NCI-H226 (cell line): ENCODE data around the gene ZNF544.

Source experiments
- DNase-seq: peaks from one replicate; pipeline ENCODE4 v3.0.0-alpha.2; 2015

The ZNF544 gene

DNA sequence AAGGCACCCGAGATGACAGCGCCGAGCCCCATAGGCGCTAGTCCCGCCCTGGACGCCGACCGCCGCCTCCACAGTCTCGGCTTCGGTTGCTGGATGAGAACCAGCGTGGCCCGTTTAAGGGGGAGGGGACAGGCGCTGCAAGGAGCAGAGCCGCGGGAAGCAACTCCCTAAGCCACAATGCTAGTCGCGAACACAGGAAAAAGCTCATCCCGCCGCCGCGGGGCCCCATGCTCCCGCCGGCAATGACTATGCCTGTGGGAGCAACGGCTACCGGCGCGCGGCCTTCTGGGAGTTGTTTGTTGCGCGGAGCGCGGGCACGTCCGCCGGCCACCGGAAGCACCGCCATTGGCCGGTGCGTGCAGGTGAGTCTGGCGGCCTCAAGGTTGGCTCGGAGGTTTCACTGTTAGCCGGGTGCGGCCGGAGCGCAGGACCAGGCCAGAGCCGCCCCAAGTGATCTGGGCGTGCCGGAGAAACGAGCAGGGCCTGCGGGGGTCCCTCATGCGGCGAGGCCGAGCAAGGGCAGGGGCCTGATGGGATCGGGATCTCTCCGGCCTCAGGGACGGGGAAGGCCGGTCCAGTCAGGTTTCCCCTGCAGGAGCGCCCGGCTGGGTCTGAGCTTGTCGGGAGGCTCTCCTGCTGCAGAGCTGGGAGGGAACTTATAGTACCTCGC, at the start of gene ZNF544:
TSS of gene ZNF544 (plus strand) at position 330 of the 670 bp plus-strand sequence. CDS start 15,110 bp downstream, outside the sequence.
- peak; percentile 84 for DNase-seq

- DNase-seq = peak; percentile 64
Observed at GRCh38 chr19:58181902-58182576, 46.7 kb upstream of the ZNF544 start.

- DNase-seq = peak; percentile 92
Observed at GRCh38 chr19:58182577-58182988, 46.1 kb upstream of the ZNF544 start.

DNA sequence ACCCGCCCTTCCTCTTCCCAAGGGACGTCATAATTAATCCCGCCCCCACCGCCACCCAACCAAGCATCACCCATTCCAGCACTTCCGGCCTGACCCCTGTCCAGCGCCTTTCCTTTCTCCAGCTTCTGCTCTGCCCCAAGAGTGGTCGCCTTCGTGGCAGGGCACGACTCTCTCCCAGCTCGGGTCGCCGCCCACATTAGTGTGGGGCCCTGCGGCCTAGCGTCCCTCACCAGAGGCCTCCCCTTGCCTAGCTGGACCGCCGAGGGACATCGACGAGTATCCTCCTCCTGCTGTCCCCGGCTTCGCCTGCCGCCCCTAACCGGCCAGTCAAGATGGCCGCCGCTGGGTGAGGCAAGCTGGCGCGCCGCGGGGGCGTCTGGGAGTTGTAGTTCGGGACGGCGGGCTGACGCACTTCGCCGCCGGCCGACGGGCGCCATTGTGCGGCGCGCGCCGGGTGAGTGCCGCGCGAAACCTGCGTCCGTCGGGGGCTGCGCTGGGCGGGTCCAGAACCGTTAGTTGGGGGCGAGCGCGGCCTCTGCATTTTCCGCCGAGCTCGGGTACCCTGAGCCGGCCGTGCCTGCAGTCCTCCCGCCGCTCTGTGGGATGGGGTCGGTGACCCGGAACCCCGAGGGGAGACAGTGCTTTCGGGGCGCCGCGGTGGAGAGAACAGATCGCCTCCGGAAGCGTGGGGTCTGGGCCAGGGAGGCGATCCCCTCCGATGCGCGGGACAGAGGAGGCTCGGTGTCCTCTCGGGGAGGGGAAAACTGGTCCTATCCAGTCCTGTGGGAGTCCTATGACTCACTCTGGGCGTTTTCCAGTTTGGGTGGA, 45.5 kb upstream of the ZNF544 start, which contains the start of gene ZNF274:
TSS of gene ZNF274 (plus strand) at position 73 of the 828 bp plus-strand sequence. CDS start 905 bp downstream, outside the sequence.
- DNase-seq = peak; percentile 97

DNA sequence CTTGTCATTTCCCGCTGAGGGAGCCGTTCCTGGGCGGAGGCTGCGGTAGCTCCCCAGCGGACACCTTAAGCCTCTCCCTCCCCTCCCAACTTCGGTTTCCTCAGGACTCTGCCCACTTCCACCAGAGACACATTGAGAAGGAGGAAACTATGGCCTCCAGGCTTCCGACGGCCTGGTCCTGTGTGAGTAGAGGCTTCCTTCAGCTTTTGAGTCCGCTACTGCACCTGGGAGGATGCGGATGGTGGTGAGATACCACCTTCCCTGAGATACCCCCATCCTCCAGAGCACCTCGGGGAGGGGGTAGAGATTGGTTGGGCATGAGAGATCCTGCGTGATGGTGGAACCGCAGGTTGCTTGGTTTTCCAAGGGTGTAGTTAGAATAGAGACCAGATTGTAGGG, 44.9 kb upstream of the ZNF544 start:
- no peak for DNase-seq

DNA sequence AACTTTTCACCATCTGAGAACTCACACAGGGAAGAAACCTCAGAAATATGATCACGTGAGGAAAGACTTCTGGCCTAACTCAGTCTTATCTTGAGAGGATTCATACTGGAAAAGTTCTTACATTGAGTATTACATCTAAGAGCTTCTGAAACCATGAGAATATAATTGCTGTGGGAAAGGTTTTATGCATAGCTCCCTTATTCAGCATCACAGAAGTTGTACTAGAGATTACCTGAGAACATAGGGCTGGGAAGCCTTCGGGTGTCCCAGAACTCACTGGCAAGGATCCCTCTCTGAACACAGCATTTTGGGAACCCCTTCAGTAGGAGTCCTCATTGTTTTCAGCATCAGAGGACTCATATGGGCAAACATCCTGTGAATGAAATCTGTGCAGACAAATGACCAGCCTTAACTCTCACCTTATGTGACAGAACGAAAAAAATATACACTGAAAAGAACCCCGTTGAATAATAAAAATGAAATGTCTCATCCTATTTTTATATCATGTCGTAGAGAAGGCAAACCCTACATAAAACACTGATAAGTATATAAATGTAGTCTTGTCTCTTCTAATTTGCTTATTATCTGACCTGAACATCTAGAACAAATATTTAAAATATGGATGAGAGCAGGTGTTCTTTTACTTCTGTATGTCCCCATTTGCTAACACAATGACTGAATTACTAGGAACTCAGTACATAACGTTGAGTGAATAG, 31.7 kb upstream of the ZNF544 start:
- DNase-seq = peak; percentile 12

DNA sequence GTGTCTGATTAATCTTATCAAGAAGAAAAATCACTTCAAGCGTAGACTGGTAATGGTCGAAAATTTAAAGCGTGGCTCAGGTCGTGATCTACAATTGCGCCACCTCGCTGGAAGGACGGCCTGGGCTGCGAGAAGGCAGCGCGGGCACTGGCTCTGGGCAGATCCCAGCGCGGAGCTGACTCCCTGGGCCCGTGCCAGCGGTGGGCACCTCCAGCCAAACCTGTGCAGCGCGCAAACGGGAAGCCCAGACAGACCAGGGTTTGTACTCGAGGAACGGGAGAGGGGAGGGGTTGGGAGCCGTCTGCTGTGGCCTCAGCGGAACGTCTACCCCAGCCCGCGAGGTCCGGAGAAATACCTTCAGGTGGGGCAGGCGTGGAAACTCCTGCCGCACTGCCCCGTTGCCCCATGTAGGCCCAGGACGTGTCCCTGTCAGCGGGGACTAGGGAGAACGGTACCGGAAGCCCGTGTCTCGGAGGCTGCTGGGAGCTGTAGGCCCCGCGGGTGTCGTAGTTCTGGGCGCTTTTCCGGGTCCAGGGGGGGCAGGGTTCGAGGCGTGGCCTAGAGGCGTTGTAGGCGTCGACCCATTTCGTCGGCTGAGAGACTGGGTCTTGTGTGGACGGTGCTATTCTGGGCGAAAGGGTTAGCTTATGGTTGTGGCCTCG, 24.8 kb upstream of the ZNF544 start:
- DNase-seq = no peak

DNA sequence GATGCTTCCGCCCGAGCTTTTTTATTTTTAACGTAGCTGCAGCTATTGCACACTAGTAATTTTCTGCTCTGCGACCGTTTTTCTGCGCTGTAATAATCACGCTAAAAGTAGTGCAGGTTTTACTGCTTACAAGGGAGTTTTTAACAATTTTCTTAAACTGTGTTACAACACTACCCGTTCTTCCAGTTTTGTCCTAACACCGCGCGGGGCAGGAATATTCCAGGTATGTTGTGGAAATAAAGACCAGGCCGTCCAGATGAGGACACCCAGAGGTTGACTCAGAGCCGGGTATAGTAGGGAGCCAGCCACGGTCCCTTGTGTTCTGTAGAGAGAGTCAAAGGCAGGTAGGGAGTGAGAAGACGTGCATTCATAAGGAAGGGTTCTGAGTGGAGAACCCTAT, 24.1 kb upstream of the ZNF544 start:
- no peak for DNase-seq

DNA sequence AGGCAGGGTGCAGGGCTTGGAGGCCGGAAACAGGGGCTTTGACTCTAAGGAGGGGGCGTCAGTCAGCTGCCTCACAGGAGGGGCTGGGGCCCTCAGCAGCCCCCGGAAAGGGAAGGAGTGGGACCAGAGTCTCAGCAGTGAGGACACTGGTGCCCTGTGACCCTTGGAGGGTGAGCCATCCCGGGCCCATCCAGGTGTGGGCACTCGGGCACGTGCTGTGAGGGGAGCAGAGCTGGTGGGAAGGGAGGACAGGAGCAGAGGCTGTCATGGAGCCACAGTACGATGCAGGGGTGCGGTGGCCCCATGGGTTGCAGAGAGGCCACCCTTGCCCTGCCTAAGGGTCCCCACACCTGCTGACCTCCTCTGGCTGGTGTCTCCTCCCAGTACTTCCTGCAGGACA, 19.1 kb upstream of the ZNF544 start:
- no peak for DNase-seq

DNA sequence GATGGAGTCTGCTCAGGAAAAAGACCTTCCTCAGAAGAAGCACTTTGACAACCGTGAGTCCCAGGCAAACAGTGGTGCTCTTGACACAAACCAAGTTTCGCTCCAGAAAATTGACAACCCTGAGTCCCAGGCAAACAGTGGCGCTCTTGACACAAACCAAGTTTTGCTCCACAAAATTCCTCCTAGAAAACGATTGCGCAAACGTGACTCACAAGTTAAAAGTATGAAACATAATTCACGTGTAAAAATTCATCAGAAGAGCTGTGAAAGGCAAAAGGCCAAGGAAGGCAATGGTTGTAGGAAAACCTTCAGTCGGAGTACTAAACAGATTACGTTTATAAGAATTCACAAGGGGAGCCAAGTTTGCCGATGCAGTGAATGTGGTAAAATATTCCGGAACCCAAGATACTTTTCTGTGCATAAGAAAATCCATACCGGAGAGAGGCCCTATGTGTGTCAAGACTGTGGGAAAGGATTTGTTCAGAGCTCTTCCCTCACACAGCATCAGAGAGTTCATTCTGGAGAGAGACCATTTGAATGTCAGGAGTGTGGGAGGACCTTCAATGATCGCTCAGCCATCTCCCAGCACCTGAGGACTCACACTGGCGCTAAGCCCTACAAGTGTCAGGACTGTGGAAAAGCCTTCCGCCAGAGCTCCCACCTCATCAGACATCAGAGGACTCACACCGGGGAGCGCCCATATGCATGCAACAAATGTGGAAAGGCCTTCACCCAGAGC, 16.2 kb upstream of the ZNF544 start:
- no peak for DNase-seq

- no peak for DNase-seq
Observed at GRCh38 chr19:58213075-58213369, 15.7 kb upstream of the ZNF544 start.

- no peak for DNase-seq
Observed at GRCh38 chr19:58217069-58217481, 11.6 kb upstream of the ZNF544 start.

DNA sequence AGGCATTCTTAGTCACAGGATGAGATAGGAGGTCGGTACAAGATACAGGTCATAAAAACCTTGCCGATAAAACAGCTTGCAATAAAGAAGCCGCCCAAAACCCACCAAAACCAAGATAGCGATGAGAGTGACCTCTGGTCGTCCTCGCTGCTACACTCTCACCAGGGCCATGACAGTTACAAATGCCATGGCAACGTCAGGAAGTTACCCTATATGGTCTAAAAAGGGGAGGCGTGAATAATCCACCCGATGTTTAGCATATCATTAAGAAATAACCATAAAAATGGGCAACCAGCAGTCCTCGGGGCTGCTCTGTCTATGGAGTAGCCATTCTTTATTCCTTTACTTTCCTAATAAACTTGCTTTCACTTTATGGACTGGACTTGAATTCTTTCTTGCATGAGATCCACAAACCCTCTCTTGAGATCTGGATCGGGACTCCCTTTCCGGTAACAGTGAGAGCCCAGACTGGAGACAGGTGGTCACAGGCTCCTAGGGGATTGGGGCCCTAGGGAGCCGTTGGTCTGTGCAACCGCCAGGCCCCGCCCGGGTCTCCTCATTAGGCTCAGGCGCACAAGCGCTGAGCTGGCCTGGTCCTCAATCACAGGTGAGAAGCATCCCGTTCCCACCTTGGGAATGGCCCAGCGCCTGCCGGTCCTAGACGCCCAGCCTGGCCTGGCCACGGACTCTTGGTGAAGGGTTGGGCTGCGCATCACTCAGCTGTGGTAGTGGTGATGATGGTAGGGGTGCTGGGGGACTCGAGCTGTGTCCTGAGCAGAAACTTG, 10.9 kb upstream of the ZNF544 start:
- no peak for DNase-seq

DNA sequence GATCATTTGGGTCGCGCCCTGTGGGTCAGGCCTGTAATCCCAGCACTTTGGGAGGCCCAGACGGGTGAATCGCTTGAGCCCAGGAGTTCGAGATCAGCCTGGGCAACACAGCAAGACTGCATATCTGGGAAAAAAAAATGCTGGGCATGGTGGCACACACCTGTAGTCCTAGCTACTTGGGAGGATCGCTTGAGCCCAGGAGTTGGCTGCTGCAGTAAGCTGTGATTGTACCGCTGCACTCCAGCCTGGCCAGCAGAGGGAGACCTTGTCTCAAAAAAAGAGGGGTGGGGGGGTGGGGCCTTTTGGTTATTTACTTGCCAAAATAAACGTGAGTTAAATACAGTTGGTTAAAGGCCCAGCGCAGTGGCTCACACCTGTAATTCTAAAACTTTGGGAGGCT, 9.8 kb upstream of the ZNF544 start:
- no peak for DNase-seq

DNA sequence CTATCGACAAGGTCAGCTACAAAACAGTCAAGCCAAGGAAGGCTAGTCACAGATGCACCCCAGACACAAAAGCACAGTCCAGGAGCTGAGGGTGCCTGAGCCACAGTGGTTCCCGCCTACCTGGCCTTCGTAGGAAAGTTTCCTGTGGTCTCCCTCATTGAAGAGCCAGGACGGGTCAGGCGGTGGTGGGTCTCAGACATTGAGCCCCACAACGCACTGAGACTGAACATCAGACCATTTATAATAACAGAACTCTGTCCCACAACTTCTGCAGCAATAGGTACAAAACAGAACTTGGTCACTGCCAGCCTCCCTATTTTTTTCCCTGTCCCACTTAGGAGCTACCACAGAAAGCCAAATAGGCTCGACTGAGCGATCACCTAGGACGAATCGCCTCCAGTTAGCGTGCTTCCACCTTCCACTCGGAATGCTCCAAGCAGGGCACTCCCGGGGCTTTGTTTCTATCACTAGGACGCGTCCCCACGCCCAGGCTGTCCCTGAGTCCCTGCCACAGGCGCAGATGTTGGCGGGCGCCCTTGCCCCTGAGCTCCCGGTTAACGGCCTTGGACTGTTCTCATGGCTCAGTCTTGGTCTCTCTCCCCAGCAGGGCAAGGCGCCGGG, 640 bp upstream of the ZNF544 start:
- DNase-seq = no peak

DNA sequence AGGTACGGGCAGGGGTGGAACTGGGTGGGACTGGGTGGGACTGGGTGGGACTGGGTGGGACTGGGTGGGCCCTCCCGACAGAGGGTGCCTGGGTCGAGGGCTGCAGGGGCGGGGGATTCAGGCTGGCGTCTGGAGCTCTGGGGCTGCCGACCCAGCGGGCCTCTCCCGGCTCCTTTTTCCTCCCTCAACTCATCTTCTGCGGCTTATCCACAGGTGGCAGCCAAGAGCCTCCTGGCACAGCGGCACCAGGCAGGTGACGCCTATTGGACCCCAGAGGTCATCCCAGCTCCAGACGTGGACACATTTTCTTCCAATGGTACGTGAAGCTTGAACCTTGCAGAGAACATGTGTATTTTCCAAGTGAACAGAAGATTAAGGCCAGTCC, 533 bp downstream of the ZNF544 start:
- peak; percentile 24 for DNase-seq

DNA sequence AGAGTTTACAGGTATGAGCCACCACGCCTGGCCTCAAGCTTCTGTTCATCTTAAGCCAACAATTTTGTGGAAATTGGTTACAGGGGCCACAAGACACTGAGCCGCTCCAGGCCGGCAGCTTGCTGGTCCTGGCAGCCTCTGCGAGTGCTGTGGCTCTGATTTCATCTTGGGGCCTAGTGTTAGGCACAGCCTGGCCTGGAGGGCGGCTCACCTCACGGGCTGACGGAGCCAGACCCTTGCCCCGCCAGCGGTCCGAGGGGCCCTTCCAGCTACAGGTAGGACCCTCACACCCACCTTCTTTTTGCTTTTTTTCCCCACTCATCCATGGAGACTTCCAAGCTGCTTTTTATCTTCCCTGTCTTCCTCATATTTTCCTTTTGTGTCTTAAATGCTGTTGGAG, 8.6 kb downstream of the ZNF544 start:
- no peak for DNase-seq

GRCh38 chr19:58243351-58243750, 14.6 kb downstream of the ZNF544 start:
- DNase-seq = no peak

GRCh38 chr19:58248886-58249285, 20.2 kb downstream of the ZNF544 start:
- no peak for DNase-seq

- DNase-seq = no peak
Observed at GRCh38 chr19:58252102-58252685, 23.5 kb downstream of the ZNF544 start.
